Activated naive CD4-positive, alpha-beta T cell treated with anti-CD3 and anti-CD28 coated beads, Interleukin-2, amount 50 U/mL, for 72 hours (primary cell): ENCODE data around the gene NDUFAF8. TPM values are rescaled to one million over a fixed set of nuclear protein-coding genes. Genes with fewer than 3 reads are reported as not detected.
A peak's percentile ranks its signal among the peaks of the same experiment; 100 is the strongest.
"Not testable (repeated sequence)": the region's sequence is repeated elsewhere in the genome, so short reads cannot be mapped to it uniquely, and the experiment has no call there.

ENCODE experiments used
- ATAC-seq, 2 donors: fragments of 150-1000 bp; cut with Tn5 transposase; 2 replicates each; pipeline ENCODE4 v1.10.0; 2021; ENCODE audit warnings: mild to moderate bottlenecking in 2 of 2, moderate library complexity in 2 of 2
- DNase-seq, 2 donors: peaks; one replicate each; pipeline ENCODE4 v3.0.0; 2021 to 2022; ENCODE audit warnings: low spot score in 2 of 2
- H3K27ac Mint-ChIP-seq, 2 donors: one replicate each; pipeline ENCODE4 v1.8.0; 2022; ENCODE audit warnings: mild to moderate bottlenecking in 2 of 2, mixed read lengths in 2 of 2
- H3K36me3 Mint-ChIP-seq, 2 donors: one replicate each; pipeline ENCODE4 v1.8.0; 2022; ENCODE audit warnings: mixed read lengths in 2 of 2
- H3K9me3 Mint-ChIP-seq, 2 donors: one replicate each; pipeline ENCODE4 v1.8.0; 2022; ENCODE audit warnings: mixed read lengths in 2 of 2
- total RNA-seq, 2 donors: library from RNA; stranded (reverse); gene quantifications; one replicate each; pipeline ENCODE4 v1.2.3, GENCODE V29; 2022

Gene NDUFAF8
- total RNA-seq, 2 donors from 2014 or later = 50.1 to 52.5 TPM

GRCh38 chr17:81213978-81214377 lies 25.1 kb upstream of the NDUFAF8 start:
- Mint-ChIP-seq H3K36me3 (no peaks in the 10 kb centered on the region), H3K27ac (no peak overlapping the region), H3K9me3 (no peaks in the 10 kb centered on the region)
- DNase-seq (no peak), ATAC-seq (no peak)

- no peak overlapping the region for H3K27ac Mint-ChIP-seq
- no peaks in the 10 kb centered on the region for H3K36me3 Mint-ChIP-seq
- ATAC-seq (no peak), DNase-seq (no peak)
- no peaks in the 10 kb centered on the region for H3K9me3 Mint-ChIP-seq
Observed at GRCh38 chr17:81217491-81217890, 21.6 kb upstream of the NDUFAF8 start.

GRCh38 chr17:81218459-81218858 lies 20.7 kb upstream of the NDUFAF8 start:
- ATAC-seq = no peak
- H3K36me3 Mint-ChIP-seq = no peaks in the 10 kb centered on the region
- DNase-seq = no peak
- no peaks in the 10 kb centered on the region for H3K9me3 Mint-ChIP-seq
- no peak overlapping the region for H3K27ac Mint-ChIP-seq

GRCh38 chr17:81218991-81219390 lies 20.1 kb upstream of the NDUFAF8 start:
- Mint-ChIP-seq H3K9me3 (no peaks in the 10 kb centered on the region), H3K27ac (no peak overlapping the region), H3K36me3 (no peaks in the 10 kb centered on the region)
- no peak for DNase-seq
- ATAC-seq = no peak

- ATAC-seq = no peak
- no peaks in the 10 kb centered on the region for H3K9me3 Mint-ChIP-seq
- H3K27ac Mint-ChIP-seq = no peak overlapping the region
- no peaks in the 10 kb centered on the region for H3K36me3 Mint-ChIP-seq
- no peak for DNase-seq
Observed at GRCh38 chr17:81219476-81220180, 19.5 kb upstream of the NDUFAF8 start.

- no peak overlapping the region for H3K27ac Mint-ChIP-seq
- no peak for ATAC-seq
- no peaks in the 10 kb centered on the region for H3K9me3 Mint-ChIP-seq
- no peaks in the 10 kb centered on the region for H3K36me3 Mint-ChIP-seq
- DNase-seq = no peak
Observed at GRCh38 chr17:81221371-81221841, 17.7 kb upstream of the NDUFAF8 start.

- no peak for DNase-seq
- H3K36me3 Mint-ChIP-seq = no peaks in the 10 kb centered on the region
- ATAC-seq = no peak
Observed at GRCh38 chr17:81221842-81222619, 17.1 kb upstream of the NDUFAF8 start.

GRCh38 chr17:81222620-81222905 lies 16.6 kb upstream of the NDUFAF8 start:
- no peak for ATAC-seq
- Mint-ChIP-seq H3K27ac (no peak overlapping the region), H3K9me3 (peaks cover 0 to 2% of the 10 kb centered on the region in 2 donors), H3K36me3 (no peaks in the 10 kb centered on the region)
- no peak for DNase-seq

More at GRCh38 chr17:81221842-81222619, 17.1 kb upstream of the NDUFAF8 start:
- no peaks in the 10 kb centered on the region for H3K9me3 Mint-ChIP-seq
- no peak overlapping the region for H3K27ac Mint-ChIP-seq

- Mint-ChIP-seq H3K9me3 (peaks cover 0 to 5% of the 10 kb centered on the region in 2 donors), H3K36me3 (no peaks in the 10 kb centered on the region), H3K27ac (peak within 1 kb of the TSS in 1 of 2 donors; percentile 12)
- peak; percentile 96 to 97 for ATAC-seq
- peak; percentile 99 for DNase-seq
Observed at GRCh38 chr17:81222906-81223761, 16.0 kb upstream of the NDUFAF8 start, which contains the start of gene CEP131. TSS of gene CEP131 (minus strand) at chr17:81222965. CDS start at chr17:81220056, 2,909 bp downstream.

- no peaks in the 10 kb centered on the region for H3K36me3 Mint-ChIP-seq
- DNase-seq (no peak), ATAC-seq (no peak)
- H3K9me3 Mint-ChIP-seq = peaks cover 0 to 5% of the 10 kb centered on the region in 2 donors
- H3K27ac Mint-ChIP-seq = peak overlapping the region in 1 of 2 donors; percentile 12
Observed at GRCh38 chr17:81223762-81224130, 15.4 kb upstream of the NDUFAF8 start.

GRCh38 chr17:81227630-81228029 lies 11.5 kb upstream of the NDUFAF8 start:
- DNase-seq, ATAC-seq, H3K9me3 Mint-ChIP-seq, H3K27ac Mint-ChIP-seq, H3K36me3 Mint-ChIP-seq: not testable (repeated sequence)

- peaks cover 0 to 5% of the 10 kb centered on the region in 2 donors for H3K9me3 Mint-ChIP-seq
- no peak for DNase-seq
- peaks cover 0 to 6% of the 10 kb centered on the region in 2 donors for H3K36me3 Mint-ChIP-seq
- ATAC-seq = no peak
- no peak overlapping the region for H3K27ac Mint-ChIP-seq
Observed at GRCh38 chr17:81228420-81228819, 10.7 kb upstream of the NDUFAF8 start.

- H3K36me3 Mint-ChIP-seq = peaks cover 0 to 6% of the 10 kb centered on the region in 2 donors
- no peak for DNase-seq
- ATAC-seq = no peak
- H3K9me3 Mint-ChIP-seq = peaks cover 0 to 5% of the 10 kb centered on the region in 2 donors
- H3K27ac Mint-ChIP-seq = no peak overlapping the region
Observed at GRCh38 chr17:81228834-81229665, 10.1 kb upstream of the NDUFAF8 start.

- Mint-ChIP-seq H3K36me3 (peaks cover 0 to 6% of the 10 kb centered on the region in 2 donors), H3K9me3 (peaks cover 0 to 5% of the 10 kb centered on the region in 2 donors), H3K27ac (peak overlapping the region in 1 of 2 donors; percentile 32)
- DNase-seq = no peak
- ATAC-seq = no peak
Observed at GRCh38 chr17:81229666-81229920, 9.5 kb upstream of the NDUFAF8 start.

- H3K9me3 Mint-ChIP-seq = peaks cover 0 to 5% of the 10 kb centered on the region in 2 donors
- peak overlapping the region in 1 of 2 donors; percentile 32 for H3K27ac Mint-ChIP-seq
- no peak for DNase-seq
- ATAC-seq = peak in 1 of 2 donors; percentile 31
- H3K36me3 Mint-ChIP-seq = peaks cover 0 to 6% of the 10 kb centered on the region in 2 donors
Observed at GRCh38 chr17:81230043-81230820, 8.9 kb upstream of the NDUFAF8 start.
